H9 (cell line): Measurements from ENCODE around the gene CLRN3. TPM values are rescaled to one million over a fixed set of nuclear protein-coding genes. Genes with fewer than 3 reads are reported as not detected.

Experiments used
- DNase-seq: peaks from one replicate; pipeline ENCODE4 v3.0.0-alpha.2; 2017
- H2AFZ ChIP-seq: one replicate; pipeline ENCODE4 v1.6.1; 2013; ENCODE audit warnings: mild to moderate bottlenecking, low read length, control low read depth, moderate library complexity
- H2AK5ac ChIP-seq: 2 replicates; pipeline ENCODE4 v1.6.1; 2013; ENCODE audit warnings: low read length, control low read depth, mixed read lengths; ENCODE audit not compliant: insufficient read length
- H2BK120ac ChIP-seq: one replicate; pipeline ENCODE4 v1.6.1; 2013; ENCODE audit warnings: low read depth, mild to moderate bottlenecking, low read length, control low read depth, inconsistent platforms; ENCODE audit not compliant: poor library complexity, severe bottlenecking
- H2BK12ac ChIP-seq: 2 replicates; pipeline ENCODE4 v1.6.1; 2013; ENCODE audit warnings: low read length, control low read depth, mixed read lengths, low read depth; ENCODE audit not compliant: insufficient read length
- H2BK15ac ChIP-seq: 2 replicates; pipeline ENCODE4 v1.6.1; 2013; ENCODE audit warnings: low read depth, low read length, control low read depth
- H2BK20ac ChIP-seq: one replicate; pipeline ENCODE4 v1.6.1; 2013; ENCODE audit warnings: low read depth, mild to moderate bottlenecking, low read length, control low read depth, inconsistent platforms; ENCODE audit not compliant: poor library complexity, severe bottlenecking
- H2BK5ac ChIP-seq: 2 replicates; pipeline ENCODE4 v1.6.1; 2013; ENCODE audit warnings: low read length, control low read depth, mixed read lengths; ENCODE audit not compliant: insufficient read length
- H3K14ac ChIP-seq: 2 replicates; pipeline ENCODE4 v1.6.1; 2013; ENCODE audit warnings: low read length, control low read depth; ENCODE audit not compliant: insufficient read depth
- H3K18ac ChIP-seq: 2 replicates; pipeline ENCODE4 v1.6.1; 2013; ENCODE audit warnings: low read depth, mild to moderate bottlenecking, mixed read lengths, low read length, control low read depth; ENCODE audit not compliant: insufficient read length
- H3K23ac ChIP-seq: 2 replicates; pipeline ENCODE4 v1.6.1; 2013; ENCODE audit warnings: low read length, control low read depth, mixed read lengths, low read depth; ENCODE audit not compliant: insufficient read length
- H3K23me2 ChIP-seq: 2 replicates; pipeline ENCODE4 v1.6.1; 2013; ENCODE audit warnings: low read depth, mild to moderate bottlenecking, mixed read lengths, low read length, control low read depth; ENCODE audit not compliant: insufficient read length, poor library complexity, severe bottlenecking
- H3K27ac ChIP-seq: 2 replicates; pipeline ENCODE4 v1.5.1; 2013; ENCODE audit warnings: low read length, control low read depth, mixed read lengths, low read depth; ENCODE audit not compliant: insufficient read length
- H3K27me3 ChIP-seq: 2 replicates; pipeline ENCODE4 v1.6.1; 2013; ENCODE audit warnings: low read length, control low read depth, inconsistent platforms; ENCODE audit not compliant: insufficient read depth
- H3K4ac ChIP-seq: 2 replicates; pipeline ENCODE4 v1.6.1; 2013; ENCODE audit warnings: low read depth, mild to moderate bottlenecking, control low read depth, inconsistent platforms, low read length, moderate library complexity
- H3K4me1 ChIP-seq: 2 replicates; pipeline ENCODE4 v1.6.1; 2013; ENCODE audit warnings: low read length, control low read depth, inconsistent platforms; ENCODE audit not compliant: insufficient read depth
- H3K4me2 ChIP-seq: 2 replicates; pipeline ENCODE4 v1.6.1; 2013; ENCODE audit warnings: low read length, control low read depth, mixed read lengths; ENCODE audit not compliant: insufficient read length, insufficient read depth
- H3K56ac ChIP-seq: 2 replicates; pipeline ENCODE4 v1.6.1; 2013; ENCODE audit warnings: low read depth, mild to moderate bottlenecking, mixed read lengths, low read length, control low read depth; ENCODE audit not compliant: insufficient read length
- H3K79me1 ChIP-seq: 2 replicates; pipeline ENCODE4 v1.6.1; 2013; ENCODE audit warnings: low read depth, mild to moderate bottlenecking, moderate library complexity, low read length, control low read depth, inconsistent platforms; ENCODE audit not compliant: insufficient read depth, poor library complexity, severe bottlenecking
- H3K79me2 ChIP-seq: 2 replicates; pipeline ENCODE4 v1.6.1; 2013; ENCODE audit warnings: low read length, control low read depth, inconsistent platforms; ENCODE audit not compliant: insufficient read depth
- H3K9ac ChIP-seq: 2 replicates; pipeline ENCODE4 v1.6.1; 2013; ENCODE audit warnings: low read length, control low read depth, mixed read lengths; ENCODE audit not compliant: insufficient read length; ENCODE audit errors: extremely low read depth
- H3K9me3 ChIP-seq: one replicate; pipeline ENCODE4 v1.6.1; 2013; ENCODE audit warnings: low read depth, low read length, inconsistent platforms; ENCODE audit not compliant: control insufficient read depth
- H3T11ph ChIP-seq: one replicate; pipeline ENCODE4 v1.6.1; 2013; ENCODE audit warnings: mild to moderate bottlenecking, low read length, control low read depth, inconsistent platforms
- H4K20me1 ChIP-seq: one replicate; pipeline ENCODE4 v1.6.1; 2013; ENCODE audit not compliant: control insufficient read depth, insufficient read length, insufficient read depth
- H4K5ac ChIP-seq: 2 replicates; pipeline ENCODE4 v1.6.1; 2013; ENCODE audit warnings: low read depth, mild to moderate bottlenecking, mixed read lengths, low read length, control low read depth; ENCODE audit not compliant: insufficient read length
- H4K8ac ChIP-seq: replicated peaks from 2 replicates; pipeline ENCODE4 v1.6.1; 2013; ENCODE audit warnings: low read length, control low read depth, mixed read lengths, low read depth; ENCODE audit not compliant: insufficient read length
- H4K91ac ChIP-seq: 2 replicates; pipeline ENCODE4 v1.6.1; 2013; ENCODE audit warnings: low read depth, mild to moderate bottlenecking, moderate library complexity, mixed read lengths, low read length, control low read depth; ENCODE audit not compliant: insufficient read length
- H3K27ac Mint-ChIP-seq, 3 experiments: 2 replicates in 2 of 3; 3 replicates in 1 of 3; pipeline ENCODE4 v1.8.0; 2020 to 2021; ENCODE audit warnings: mixed read lengths in 3 of 3, mild to moderate bottlenecking in 1 of 3, moderate library complexity in 1 of 3
- H3K27me3 Mint-ChIP-seq: 2 replicates; pipeline ENCODE4 v1.8.0; 2021; ENCODE audit warnings: low read depth, mild to moderate bottlenecking, moderate library complexity, mixed read lengths
- H3K36me3 Mint-ChIP-seq, 3 experiments: 2 replicates in 2 of 3; 3 replicates in 1 of 3; pipeline ENCODE4 v1.8.0; 2020 to 2021; ENCODE audit warnings: low read depth in 3 of 3, mixed read lengths in 3 of 3; ENCODE audit not compliant: insufficient read depth in 1 of 3
- H3K4me1 Mint-ChIP-seq, 2 experiments: 2 replicates each; pipeline ENCODE4 v1.8.0; 2020; ENCODE audit warnings: mixed read lengths in 2 of 2
- H3K4me3 Mint-ChIP-seq, 2 experiments: 2 replicates in 1 of 2; 3 replicates in 1 of 2; pipeline ENCODE4 v1.8.0; 2020 to 2021; ENCODE audit warnings: mild to moderate bottlenecking in 2 of 2, mixed read lengths in 2 of 2, moderate library complexity in 1 of 2
- H3K9me3 Mint-ChIP-seq, 2 experiments: 2 replicates in 1 of 2; 3 replicates in 1 of 2; pipeline ENCODE4 v1.8.0; 2020; ENCODE audit warnings: mild to moderate bottlenecking in 2 of 2, mixed read lengths in 2 of 2, moderate library complexity in 1 of 2
- whole genome bisulfite sequencing: extraction: QIAGEN DNeasy Blood & Tissue Kit; methylation state at CpG from one replicate; pipeline ENCODE4 v1.1.7; 2013; ENCODE audit warnings: missing lambda C conversion rate, low lambda C conversion rate, mixed read lengths; ENCODE audit not compliant: insufficient read length; ENCODE audit errors: extremely low coverage; 5-methylcytosine and 5-hydroxymethylcytosine counted together
- total RNA-seq: library from RNA; stranded (reverse); gene quantifications from 2 replicates; pipeline ENCODE4 v1.2.1, GENCODE V29; 2021
- TF ChIP-seq, protein P1 (sequence below): fragments of 200-600 bp; sonication (generic); conservative IDR thresholded peaks from 3 replicates; pipeline ENCODE4 v1.8.0; 2021; ENCODE audit warnings: antibody characterized with exemption, mild to moderate bottlenecking

CLRN3 gene
- total RNA-seq, 1 experiment from 2014 or later: not detected

DNA sequence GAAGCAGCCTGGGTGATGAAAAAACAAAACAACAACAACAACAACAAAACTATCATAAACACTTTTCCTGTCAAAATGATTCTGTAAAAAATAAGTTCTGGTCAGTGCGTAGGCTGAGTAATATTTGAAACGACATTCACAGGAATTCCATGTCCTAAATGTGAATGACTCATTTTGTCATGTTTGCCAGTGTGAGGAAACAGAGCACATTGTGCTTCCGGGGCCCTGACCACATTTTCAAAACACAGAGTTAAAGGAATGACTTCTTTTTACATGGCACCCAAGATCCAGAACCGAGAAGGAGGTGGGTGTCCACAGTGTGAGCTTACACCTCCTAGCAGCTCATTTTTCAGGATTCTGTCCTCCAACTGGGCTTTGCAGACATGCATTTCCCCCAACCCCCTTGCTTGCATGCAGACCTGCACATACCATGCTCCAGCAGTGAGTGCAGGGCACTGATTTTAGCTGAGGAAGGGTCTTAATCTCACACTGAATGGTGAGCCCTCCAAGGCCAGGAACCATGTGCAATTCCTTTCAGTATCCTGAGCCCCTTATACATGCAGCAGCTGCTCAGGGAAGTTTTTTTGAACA, 3.0 kb downstream of the CLRN3 start:
- no peak overlapping the region for H3K23ac ChIP-seq
- H4K5ac ChIP-seq: no peak overlapping the region
- H3K4ac ChIP-seq: no peak overlapping the region
- H2AK5ac ChIP-seq: no peak overlapping the region
- no peak for DNase-seq
- H3K9me3 ChIP-seq: no peaks in the 10 kb centered on the region
- Mint-ChIP-seq H3K9me3 (no peaks in the 10 kb centered on the region), H3K4me1 (peaks cover 3 to 6% of the 10 kb centered on the region in 2 experiments; a peak in 3 of 4 replicates), H3K4me3 (no peak overlapping the region), H3K36me3 (no peaks in the 10 kb centered on the region), H3K27me3 (peaks cover 4% of the 10 kb centered on the region; the same call in 1 of the 2 replicates), H3K27ac (no peak overlapping the region; a peak in 1 of 7 replicates)
- no peak overlapping the region for H2BK20ac ChIP-seq
- H3K14ac ChIP-seq: no peak overlapping the region
- no peak overlapping the region for H2BK15ac ChIP-seq
- no peaks in the 10 kb centered on the region for H3K79me2 ChIP-seq
- TF ChIP-seq, protein P1, sequence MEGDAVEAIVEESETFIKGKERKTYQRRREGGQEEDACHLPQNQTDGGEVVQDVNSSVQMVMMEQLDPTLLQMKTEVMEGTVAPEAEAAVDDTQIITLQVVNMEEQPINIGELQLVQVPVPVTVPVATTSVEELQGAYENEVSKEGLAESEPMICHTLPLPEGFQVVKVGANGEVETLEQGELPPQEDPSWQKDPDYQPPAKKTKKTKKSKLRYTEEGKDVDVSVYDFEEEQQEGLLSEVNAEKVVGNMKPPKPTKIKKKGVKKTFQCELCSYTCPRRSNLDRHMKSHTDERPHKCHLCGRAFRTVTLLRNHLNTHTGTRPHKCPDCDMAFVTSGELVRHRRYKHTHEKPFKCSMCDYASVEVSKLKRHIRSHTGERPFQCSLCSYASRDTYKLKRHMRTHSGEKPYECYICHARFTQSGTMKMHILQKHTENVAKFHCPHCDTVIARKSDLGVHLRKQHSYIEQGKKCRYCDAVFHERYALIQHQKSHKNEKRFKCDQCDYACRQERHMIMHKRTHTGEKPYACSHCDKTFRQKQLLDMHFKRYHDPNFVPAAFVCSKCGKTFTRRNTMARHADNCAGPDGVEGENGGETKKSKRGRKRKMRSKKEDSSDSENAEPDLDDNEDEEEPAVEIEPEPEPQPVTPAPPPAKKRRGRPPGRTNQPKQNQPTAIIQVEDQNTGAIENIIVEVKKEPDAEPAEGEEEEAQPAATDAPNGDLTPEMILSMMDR: no peak
- H3T11ph ChIP-seq: no peak overlapping the region
- no peak overlapping the region for H4K91ac ChIP-seq
- no peak overlapping the region for H2BK120ac ChIP-seq
- no peak overlapping the region for H2AFZ ChIP-seq
- no peak overlapping the region for H3K9ac ChIP-seq
- H4K8ac ChIP-seq: no peak overlapping the region
- whole genome bisulfite sequencing: no CpG with 5 or more reads among the region's 4 CpGs
- H3K23me2 ChIP-seq: no peaks in the 10 kb centered on the region
- no peaks in the 10 kb centered on the region for H3K4me1 ChIP-seq
- no peaks in the 10 kb centered on the region for H3K27me3 ChIP-seq
- H3K18ac ChIP-seq: no peak overlapping the region
- H3K79me1 ChIP-seq: no peaks in the 10 kb centered on the region
- no peak overlapping the region for H3K4me2 ChIP-seq
- H3K56ac ChIP-seq: no peak overlapping the region
- H3K27ac ChIP-seq: no peak overlapping the region
- H4K20me1 ChIP-seq: no peaks in the 10 kb centered on the region
- no peak overlapping the region for H2BK12ac ChIP-seq
- no peak overlapping the region for H2BK5ac ChIP-seq
